22Rv1 (cell line): ENCODE measurements around the gene CLK3.

ENCODE experiments used
- ZFX ChIP-seq: fragments of 450-650 bp; IDR thresholded peaks from 2 replicates; pipeline ENCODE4 v1.6.1; 2017; ENCODE audit warnings: antibody characterized with exemption, borderline replicate concordance
- TF ChIP-seq, protein P1 (sequence below): fragments of 450-650 bp; IDR thresholded peaks from 2 replicates; pipeline ENCODE4 v1.5.1; 2017; ENCODE audit warnings: mild to moderate bottlenecking

DNA sequence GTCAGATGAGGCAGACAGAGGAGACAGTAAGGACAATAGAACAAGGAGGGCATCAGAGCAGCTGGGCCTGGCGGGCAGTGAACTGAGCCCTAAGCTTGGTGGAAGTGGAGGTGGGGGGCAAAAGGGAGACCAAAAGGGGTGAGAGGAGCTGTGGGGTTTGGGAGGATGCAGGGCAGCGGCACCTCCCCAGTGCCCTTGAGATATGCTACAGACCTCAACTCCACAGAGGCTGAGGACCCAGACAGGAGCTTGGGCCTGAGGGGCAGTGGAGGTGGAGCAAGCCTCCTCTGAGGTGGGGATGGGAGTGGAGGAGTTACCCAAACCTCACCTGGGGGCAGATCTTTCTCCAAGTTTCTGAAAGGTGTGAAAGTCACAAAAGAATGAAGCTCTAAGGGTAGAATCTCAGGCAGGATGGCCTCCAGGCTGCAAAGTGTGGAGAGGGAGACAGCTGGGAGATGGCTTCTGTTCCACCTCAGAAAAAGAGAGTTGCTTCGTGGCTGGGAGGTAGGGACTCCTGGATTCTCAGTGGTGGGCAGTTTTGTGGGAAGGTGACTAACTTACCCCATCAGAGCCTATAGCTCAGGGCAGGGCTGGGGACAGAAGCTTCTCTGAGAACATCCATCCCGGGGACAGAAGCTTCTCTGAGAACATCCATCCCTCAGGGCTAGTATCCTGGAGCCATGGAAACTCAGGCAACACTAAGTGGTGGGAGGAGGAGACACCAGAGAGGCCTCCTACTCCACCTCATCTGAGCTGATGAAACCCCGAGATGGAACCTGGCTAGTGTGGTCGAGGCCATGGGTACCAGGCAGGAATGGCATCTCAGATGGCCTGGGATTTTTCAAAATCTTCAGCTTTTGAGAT is 2.3 kb upstream of the CLK3 start:
- TF ChIP-seq, protein P1, sequence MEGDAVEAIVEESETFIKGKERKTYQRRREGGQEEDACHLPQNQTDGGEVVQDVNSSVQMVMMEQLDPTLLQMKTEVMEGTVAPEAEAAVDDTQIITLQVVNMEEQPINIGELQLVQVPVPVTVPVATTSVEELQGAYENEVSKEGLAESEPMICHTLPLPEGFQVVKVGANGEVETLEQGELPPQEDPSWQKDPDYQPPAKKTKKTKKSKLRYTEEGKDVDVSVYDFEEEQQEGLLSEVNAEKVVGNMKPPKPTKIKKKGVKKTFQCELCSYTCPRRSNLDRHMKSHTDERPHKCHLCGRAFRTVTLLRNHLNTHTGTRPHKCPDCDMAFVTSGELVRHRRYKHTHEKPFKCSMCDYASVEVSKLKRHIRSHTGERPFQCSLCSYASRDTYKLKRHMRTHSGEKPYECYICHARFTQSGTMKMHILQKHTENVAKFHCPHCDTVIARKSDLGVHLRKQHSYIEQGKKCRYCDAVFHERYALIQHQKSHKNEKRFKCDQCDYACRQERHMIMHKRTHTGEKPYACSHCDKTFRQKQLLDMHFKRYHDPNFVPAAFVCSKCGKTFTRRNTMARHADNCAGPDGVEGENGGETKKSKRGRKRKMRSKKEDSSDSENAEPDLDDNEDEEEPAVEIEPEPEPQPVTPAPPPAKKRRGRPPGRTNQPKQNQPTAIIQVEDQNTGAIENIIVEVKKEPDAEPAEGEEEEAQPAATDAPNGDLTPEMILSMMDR, result no peak
- TF ChIP-seq ZFX, result no peak
